Measurements from ENCODE around the gene NAV3.

- no peak for TF ChIP-seq POLR2A (IDR thresholded peaks at IDR 0.05; ENCODE audit: low read depth, low read length)
- no peak for TF ChIP-seq POLR2AphosphoS5 (IDR thresholded peaks at IDR 0.05; ENCODE audit: low read depth, low read length)
- TF ChIP-seq TAF1 (IDR thresholded peaks at IDR 0.05; ENCODE audit: low read depth, low read length) = no peak
- no peak for TF ChIP-seq SPI1 (IDR thresholded peaks at IDR 0.05; ENCODE audit: low read depth, low read length)
- no peak for TF ChIP-seq POU2F2 (IDR thresholded peaks at IDR 0.05; ENCODE audit: low read depth, low read length)
- TF ChIP-seq PAX5 (IDR thresholded peaks at IDR 0.05; ENCODE audit: insufficient read depth, low read length, severe bottlenecking) = no peak
Measured at GRCh38 chr12:78167510-78167909, 336.8 kb downstream of the NAV3 start.
